Esophagus mucosa (tissue), 1 donor: ENCODE results near the gene GJA3. TPM values are rescaled to one million over a fixed set of nuclear protein-coding genes. Genes with fewer than 3 reads are reported as not detected.

Experiments
- ATAC-seq: fragments of 200-7000 bp; cut with Tn5 transposase; one replicate; pipeline ENCODE4 v1.9.1; 2020
- total RNA-seq: library from RNA; stranded (reverse); gene quantifications from one replicate; pipeline ENCODE4 v1.2.4, GENCODE V29; 2023
- donor health status: DM: yes; HTN: yes; CAD: no.

GJA3 gene
- 1.5 TPM for total RNA-seq

- peak; percentile 75 for ATAC-seq
Observed at GRCh38 chr13:20160306-20161274, at the start of gene GJA3. TSS of gene GJA3 (minus strand) at chr13:20161052. CDS start at chr13:20143288, 17,764 bp downstream.

GRCh38 chr13:20209948-20210347 lies 49.1 kb upstream of the GJA3 start:
- no peak for ATAC-seq

GRCh38 chr13:20206698-20207235 lies 45.9 kb upstream of the GJA3 start:
- no peak for ATAC-seq

- no peak for ATAC-seq
Observed at GRCh38 chr13:20206065-20206697, 45.3 kb upstream of the GJA3 start.

- no peak for ATAC-seq
Observed at GRCh38 chr13:20198781-20199180, 37.9 kb upstream of the GJA3 start.

GRCh38 chr13:20197361-20197834 lies 36.5 kb upstream of the GJA3 start:
- ATAC-seq, result no peak

GRCh38 chr13:20195801-20196200 lies 34.9 kb upstream of the GJA3 start:
- no peak for ATAC-seq

GRCh38 chr13:20193907-20194631 lies 33.2 kb upstream of the GJA3 start:
- peak; percentile 56 for ATAC-seq

GRCh38 chr13:20193162-20193906 lies 32.5 kb upstream of the GJA3 start:
- ATAC-seq, result no peak

- ATAC-seq, result peak; percentile 61
Observed at GRCh38 chr13:20192836-20193161, 31.9 kb upstream of the GJA3 start, which contains the start of gene GJB2. TSS of gene GJB2 (minus strand) at chr13:20192938. CDS start at chr13:20189581, 3,357 bp downstream.

- ATAC-seq, result no peak
Observed at GRCh38 chr13:20192158-20192835, 31.4 kb upstream of the GJA3 start.

GRCh38 chr13:20191311-20192157 lies 30.7 kb upstream of the GJA3 start:
- peak; percentile 2 for ATAC-seq

- ATAC-seq, result peak; percentile 48
Observed at GRCh38 chr13:20190481-20191310, 29.8 kb upstream of the GJA3 start.

- ATAC-seq, result no peak
Observed at GRCh38 chr13:20190076-20190475, 29.2 kb upstream of the GJA3 start.

- peak; percentile 4 for ATAC-seq
Observed at GRCh38 chr13:20188667-20189553, 28.1 kb upstream of the GJA3 start.

- no peak for ATAC-seq
Observed at GRCh38 chr13:20186771-20187170, 25.9 kb upstream of the GJA3 start.

GRCh38 chr13:20185366-20186056 lies 24.7 kb upstream of the GJA3 start:
- ATAC-seq, result peak; percentile 10
